ENCODE results near the gene HPN.
"Not testable (repeated sequence)": the region's sequence is repeated elsewhere in the genome, so short reads cannot be mapped to it uniquely, and the experiment has no call there.

HPN gene

GRCh38 chr19:35041548-35042055, at the start of gene HPN:
TSS of gene HPN (plus strand) at chr19:35041721. CDS start at chr19:35042507, 786 bp downstream.
- DNase-seq, result no peak

DNA sequence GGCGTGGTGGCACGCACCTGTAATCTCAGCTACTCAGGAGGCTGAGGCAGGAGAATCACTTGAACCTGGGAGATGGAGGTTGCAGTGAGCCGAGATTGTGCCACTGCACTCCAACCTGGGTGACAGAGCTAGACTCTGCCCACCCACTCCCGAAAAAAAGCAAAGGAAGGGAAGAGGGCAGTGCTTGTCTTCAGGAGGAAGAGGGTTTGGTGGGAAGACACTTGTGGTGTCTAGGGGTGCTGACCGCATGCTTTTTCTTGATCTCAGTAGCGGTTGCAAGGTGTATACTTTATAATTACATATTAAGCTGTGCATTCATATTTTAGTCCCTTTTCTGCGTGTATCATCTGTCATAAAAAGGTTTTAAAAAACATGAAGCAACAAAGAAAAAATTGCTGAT, 48.9 kb upstream of the HPN start:
- DNase-seq, result not testable (repeated sequence)

GRCh38 chr19:34994286-34994642, 47.3 kb upstream of the HPN start:
- no peak for DNase-seq

DNA sequence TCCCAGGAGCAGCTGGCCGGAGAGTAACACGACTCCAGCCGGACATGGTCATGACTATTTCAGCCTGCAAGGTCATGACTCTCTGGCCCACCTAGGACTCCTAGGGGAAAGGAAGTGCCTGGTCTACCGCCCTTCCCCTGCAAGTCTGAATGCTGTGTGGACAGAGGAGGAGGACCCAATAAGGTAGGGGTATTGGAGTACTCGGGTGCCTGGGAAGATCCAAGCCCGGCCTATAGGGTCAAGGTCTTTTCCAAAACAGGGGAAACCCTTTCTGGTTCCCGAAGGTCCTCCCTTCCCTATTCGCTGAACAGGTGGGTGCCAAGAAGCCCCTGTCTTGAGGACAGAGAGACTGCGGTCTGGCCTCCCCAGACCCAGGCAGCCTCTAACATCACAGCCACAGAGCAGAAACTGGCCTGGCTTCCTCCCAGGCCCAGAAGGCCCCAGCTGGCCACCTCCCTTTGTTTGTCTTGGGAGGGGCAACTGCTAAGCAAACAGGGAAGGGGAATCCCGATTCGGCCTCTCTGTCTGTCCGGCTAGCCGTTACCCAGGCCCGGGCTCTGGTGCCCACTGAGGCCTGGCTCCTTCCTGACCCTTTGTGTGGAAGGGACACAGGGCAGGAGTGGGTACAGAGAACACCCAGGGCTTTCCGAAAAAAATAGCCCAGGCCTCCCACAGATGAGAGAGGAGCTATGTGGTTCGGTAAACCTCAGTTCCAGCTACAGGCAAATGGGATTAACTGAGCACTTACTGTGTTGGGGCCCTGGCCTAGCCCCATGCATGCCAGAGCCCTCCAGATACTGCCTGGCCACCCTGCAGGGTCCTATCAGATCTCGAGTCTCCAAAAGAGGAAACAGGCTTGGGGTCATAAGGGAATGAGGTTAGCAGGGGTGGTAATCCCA, 46.6 kb upstream of the HPN start:
- no peak for DNase-seq

DNA sequence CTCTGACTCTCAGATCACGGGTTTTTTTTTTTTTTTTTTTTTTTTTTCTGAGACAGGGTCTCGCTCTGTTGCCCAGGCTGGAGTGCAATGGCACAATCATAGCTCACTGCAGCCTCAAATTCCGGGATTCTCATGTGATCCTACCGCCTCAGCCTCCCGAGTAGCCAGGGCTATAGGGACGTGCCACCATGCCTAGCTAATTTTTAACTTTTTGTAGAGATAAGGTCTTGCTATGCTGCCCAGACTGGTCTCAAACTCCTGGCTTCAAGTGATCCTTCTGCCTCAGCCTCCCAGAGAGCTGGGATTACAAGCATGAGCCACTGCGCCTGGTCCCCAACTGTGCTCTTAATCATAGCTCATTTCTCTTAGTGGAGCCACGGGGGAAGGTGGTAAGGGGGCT, 46.0 kb upstream of the HPN start:
- no peak for DNase-seq

- DNase-seq, result no peak
Observed at GRCh38 chr19:34997071-34997617, 44.4 kb upstream of the HPN start.

- not testable (repeated sequence) for DNase-seq
Observed at GRCh38 chr19:34998224-34998623, 43.3 kb upstream of the HPN start.

GRCh38 chr19:34998777-34999497, 42.6 kb upstream of the HPN start:
- no peak for DNase-seq

- peak; percentile 82 for DNase-seq
Observed at GRCh38 chr19:34999498-35000337, 41.8 kb upstream of the HPN start, which contains the start of gene GRAMD1A. TSS of gene GRAMD1A (plus strand) at chr19:35000323. CDS start at chr19:35000479, 156 bp downstream.

GRCh38 chr19:35000338-35000646, 41.2 kb upstream of the HPN start:
- no peak for DNase-seq

DNA sequence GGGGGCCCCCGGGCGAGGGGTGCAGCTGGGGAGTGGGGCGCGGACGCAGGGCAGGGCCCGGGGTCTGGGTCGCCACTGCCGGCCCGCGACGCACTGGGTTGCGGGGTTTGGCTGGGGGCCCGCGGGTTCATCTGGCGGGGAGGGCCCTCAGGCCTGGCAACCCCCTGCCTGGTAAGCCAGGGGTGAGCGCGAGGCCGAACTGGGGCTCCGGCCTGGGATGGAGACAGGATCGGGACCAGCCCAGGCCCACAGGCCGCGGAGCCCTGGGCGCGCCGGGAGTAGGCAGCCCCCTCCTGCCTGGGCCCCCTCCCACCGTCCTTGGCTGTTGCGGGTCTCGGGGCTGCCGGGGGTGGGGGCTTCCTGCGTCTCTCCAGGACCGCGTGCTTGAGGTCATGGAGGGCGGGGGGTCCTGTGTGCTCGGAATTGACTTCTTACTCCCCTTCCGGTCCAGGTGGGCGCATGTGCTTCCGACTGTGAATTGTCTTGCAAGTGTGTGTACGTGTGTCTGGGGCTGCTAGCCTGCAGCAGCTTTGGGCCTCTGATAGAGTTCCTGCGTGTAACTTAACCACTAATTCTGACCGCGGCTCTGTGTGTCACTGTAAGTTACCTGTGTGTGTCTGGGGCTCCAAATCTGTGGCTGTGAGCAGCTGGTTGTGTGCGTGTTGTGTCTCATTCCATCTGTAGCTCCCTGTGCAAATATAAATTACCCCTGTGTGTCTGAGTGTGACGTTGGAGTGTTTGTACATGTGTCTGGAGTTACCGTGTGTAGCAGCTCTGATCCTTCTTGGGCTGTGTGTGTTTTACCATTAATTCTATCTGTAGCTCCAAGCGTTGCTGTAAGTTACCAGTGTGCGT, 40.6 kb upstream of the HPN start:
- peak; percentile 51 for DNase-seq

DNA sequence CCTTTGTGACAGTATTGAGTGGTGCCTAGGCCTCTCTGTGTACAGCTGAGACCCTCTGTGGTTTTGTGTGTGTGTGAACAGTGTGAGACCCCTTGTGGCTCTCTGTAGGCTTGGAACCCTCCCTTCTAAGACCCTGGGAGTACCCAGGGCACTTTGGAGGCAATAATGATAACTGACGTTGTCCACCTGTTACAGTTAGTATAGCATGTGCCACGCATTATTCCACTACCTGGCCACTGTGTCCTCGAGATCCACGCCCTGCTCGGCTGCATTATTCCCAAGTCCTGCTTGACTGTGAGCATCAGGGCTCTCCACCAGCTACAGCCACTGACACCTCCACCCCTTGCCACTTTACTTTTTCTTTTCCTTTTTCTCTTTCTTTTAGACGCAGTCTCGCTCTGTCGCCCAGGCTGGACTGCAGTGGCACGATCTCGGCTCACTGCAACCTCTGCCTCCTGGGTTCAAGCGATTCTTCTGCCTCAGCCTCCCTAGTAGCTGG, 39.4 kb upstream of the HPN start:
- no peak for DNase-seq

DNA sequence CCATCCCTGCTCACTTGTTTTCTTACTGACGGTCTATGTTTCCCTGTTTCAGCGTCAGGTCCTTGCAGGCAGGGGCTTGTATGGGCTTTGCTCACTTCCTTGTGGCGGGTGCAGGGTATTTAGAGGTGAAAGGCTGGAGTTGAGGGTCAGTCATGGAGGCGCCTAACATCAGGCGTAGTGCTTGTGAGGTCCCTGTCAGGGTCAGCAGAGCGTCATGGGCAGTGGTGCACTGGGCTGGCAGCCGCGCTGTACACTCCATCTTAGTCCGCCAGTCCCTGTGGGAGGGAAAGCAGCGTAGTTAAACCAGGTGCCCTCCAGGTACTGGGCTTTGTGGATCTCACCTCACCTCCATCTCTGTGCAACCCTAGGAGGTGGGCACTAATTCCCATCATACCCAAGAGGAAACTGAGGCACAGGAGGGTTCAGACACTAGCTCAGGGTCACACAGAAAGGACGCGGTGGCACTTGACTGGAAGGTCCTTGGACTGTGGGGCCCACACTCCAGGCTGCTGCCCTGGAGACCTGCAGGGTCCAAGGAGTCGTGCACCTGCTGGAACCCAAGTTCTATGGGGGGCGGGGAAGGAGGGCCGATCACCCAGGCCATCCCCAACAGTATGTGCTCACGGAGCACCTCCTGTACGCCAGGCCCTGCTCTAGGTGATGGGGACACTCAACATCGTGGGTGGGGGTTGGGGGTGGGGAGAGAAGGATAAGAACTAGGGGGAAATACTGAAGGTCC, 36.8 kb upstream of the HPN start:
- DNase-seq, result no peak

DNA sequence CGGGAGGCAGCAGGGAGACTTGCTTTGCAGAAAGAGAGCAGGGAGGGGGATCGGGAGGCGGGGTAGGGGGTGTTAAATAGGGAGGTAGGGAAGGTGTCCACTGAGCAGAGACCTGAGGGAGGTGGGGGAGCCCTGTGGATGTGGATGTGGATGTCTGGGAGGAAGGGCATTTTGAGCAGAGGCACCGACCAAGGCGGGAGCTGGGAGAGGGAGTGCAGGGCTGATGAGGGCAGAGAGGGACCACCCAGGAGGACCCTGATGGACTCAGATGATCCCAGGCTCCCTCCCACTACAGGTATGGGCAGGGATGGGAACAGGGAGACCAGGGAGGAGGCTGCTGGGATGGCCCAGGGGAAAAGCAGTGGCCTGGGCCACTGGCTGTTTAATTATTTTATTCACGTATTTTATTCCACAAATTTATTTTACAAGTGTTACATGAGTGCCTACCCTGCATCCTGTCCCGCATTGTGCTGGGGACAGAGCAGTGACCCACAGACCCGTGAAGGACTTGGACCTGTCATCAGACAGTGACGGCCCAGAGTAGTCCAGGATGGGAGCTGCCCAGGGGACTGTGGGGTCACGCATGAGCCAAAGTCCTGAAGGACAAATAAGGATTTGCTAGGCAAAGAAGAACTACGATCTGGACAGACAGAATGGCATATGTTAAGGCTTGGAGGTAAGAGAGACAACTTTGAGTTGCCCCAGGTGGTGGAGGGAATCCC, 36.1 kb upstream of the HPN start:
- no peak for DNase-seq

GRCh38 chr19:35006007-35006341, 35.5 kb upstream of the HPN start:
- not testable (repeated sequence) for DNase-seq

DNA sequence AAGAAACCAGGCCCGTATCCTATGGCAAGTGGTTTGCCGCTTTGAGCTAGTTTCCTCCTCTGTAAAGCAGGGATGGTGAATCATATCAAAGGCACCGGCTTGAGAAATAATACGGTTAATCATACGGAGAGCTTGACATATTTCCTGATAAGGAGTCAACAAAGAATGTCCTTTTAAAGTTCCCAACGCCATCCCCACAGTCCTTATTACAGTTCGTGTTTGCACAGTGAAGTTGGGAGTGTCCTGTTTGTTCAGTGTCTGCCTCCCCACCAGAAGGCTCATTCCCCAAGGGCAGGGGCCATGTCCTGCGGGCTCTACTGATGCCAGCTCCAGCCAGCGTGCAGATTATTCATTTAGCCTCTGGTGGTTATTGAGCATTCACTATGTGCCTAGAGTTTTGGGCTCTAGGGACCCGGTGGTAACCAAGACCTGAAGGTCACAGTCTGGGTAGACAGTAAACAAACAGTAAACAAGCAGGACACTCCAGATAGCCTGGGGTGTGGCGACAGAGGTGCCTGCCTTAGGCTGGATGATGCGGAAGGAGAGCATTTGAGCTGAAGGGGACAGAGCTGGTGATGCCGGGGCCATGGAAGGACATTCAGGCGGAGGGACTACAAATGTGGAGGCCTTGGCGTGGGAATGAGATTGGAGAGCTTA, 35.1 kb upstream of the HPN start:
- no peak for DNase-seq

GRCh38 chr19:35006999-35007365, 34.5 kb upstream of the HPN start:
- no peak for DNase-seq

GRCh38 chr19:35007427-35007826, 34.1 kb upstream of the HPN start:
- not testable (repeated sequence) for DNase-seq

DNA sequence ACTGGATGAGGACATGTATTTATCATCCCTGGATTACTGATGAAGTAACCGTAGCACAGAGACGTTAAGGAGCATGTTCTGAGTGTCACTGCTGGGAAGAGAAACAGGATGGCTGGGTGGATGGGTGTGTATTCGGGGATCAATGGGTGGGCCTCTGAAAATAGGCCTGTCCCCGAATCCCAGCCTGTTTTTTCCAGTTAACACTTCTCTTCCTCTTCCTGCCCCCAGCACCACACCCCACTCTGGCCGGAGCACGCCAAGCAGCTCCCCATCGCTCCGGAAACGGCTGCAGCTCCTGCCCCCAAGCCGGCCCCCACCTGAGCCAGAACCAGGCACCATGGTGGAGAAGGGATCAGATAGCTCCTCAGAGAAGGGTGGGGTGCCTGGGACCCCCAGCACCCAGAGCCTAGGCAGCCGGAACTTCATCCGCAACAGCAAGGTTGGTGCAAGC, 32.6 kb upstream of the HPN start:
- no peak for DNase-seq

All from NCI-H526 treated with DMSO at 0.1 percent for 48 hours (cell line).